Osteoblast (primary cell): ENCODE data around the gene LIX1. TPM values are rescaled to one million over a fixed set of nuclear protein-coding genes. Genes with fewer than 3 reads are reported as not detected.

ENCODE experiments used
- DNase-seq: peaks from one replicate; pipeline ENCODE4 v3.0.0; 2011; ENCODE audit warnings: low spot score, mixed read lengths; ENCODE audit not compliant: insufficient read length; ENCODE audit errors: missing footprints
- H2AFZ ChIP-seq: 2 replicates; pipeline ENCODE4 v1.6.0; 2011; ENCODE audit warnings: mild to moderate bottlenecking, low read length
- H3K27ac ChIP-seq: 2 replicates; pipeline ENCODE4 v1.5.1; 2011; ENCODE audit warnings: mild to moderate bottlenecking, low read depth, low read length, moderate library complexity
- H3K27me3 ChIP-seq: 2 replicates; pipeline ENCODE4 v1.6.0; 2012; ENCODE audit warnings: mild to moderate bottlenecking, control low read depth, inconsistent platforms, low read length, moderate library complexity; ENCODE audit not compliant: insufficient read depth
- H3K36me3 ChIP-seq: 2 replicates; pipeline ENCODE4 v1.5.1; 2011; ENCODE audit warnings: mild to moderate bottlenecking, low read length, control low read depth, moderate library complexity; ENCODE audit not compliant: insufficient read depth
- H3K4me1 ChIP-seq: 2 replicates; pipeline ENCODE4 v1.5.1; 2011; ENCODE audit warnings: mild to moderate bottlenecking, low read length, control low read depth, moderate library complexity; ENCODE audit not compliant: insufficient read depth
- H3K4me2 ChIP-seq: 2 replicates; pipeline ENCODE4 v1.6.0; 2011; ENCODE audit warnings: mild to moderate bottlenecking, low read length; ENCODE audit not compliant: insufficient read depth
- H3K4me3 ChIP-seq: fragments of 200-600 bp; sonication (generic); 3 replicates; pipeline ENCODE4 v1.5.1; 2012; ENCODE audit warnings: mild to moderate bottlenecking, low read length, inconsistent platforms; ENCODE audit not compliant: insufficient read depth
- H3K79me2 ChIP-seq: 2 replicates; pipeline ENCODE4 v1.6.0; 2012; ENCODE audit warnings: mild to moderate bottlenecking, low read length, control low read depth, inconsistent platforms; ENCODE audit not compliant: insufficient read depth
- H3K9me3 ChIP-seq: 2 replicates; pipeline ENCODE4 v1.5.1; 2011; ENCODE audit warnings: low read depth, low read length, control low read depth
- H4K20me1 ChIP-seq: 2 replicates; pipeline ENCODE4 v1.6.0; 2012; ENCODE audit warnings: mild to moderate bottlenecking, low read length, control low read depth; ENCODE audit not compliant: insufficient read depth
- CTCF ChIP-seq: IDR thresholded peaks from 2 replicates; pipeline ENCODE4 v1.5.1; 2011; ENCODE audit warnings: mild to moderate bottlenecking, low read depth, low read length, moderate library complexity; ENCODE audit errors: extremely low read depth
- total RNA-seq: library from RNA; depleted of rRNA; stranded (reverse); fragments of >200 nt; gene quantifications from 2 replicates; pipeline ENCODE4 v1.2.3, GENCODE V29; 2012

Gene LIX1
- total RNA-seq, 1 donor = not detected

- no peak for TF ChIP-seq CTCF
- Histone ChIP-seq H2AFZ (no peak overlapping the region), H3K36me3 (no peaks in the 10 kb centered on the region), H3K4me3 (no peak overlapping the region), H3K9me3 (no peaks in the 10 kb centered on the region), H3K27me3 (peaks cover 41% of the 10 kb centered on the region), H3K4me1 (no peaks in the 10 kb centered on the region), H3K4me2 (no peak overlapping the region), H3K79me2 (no peaks in the 10 kb centered on the region), H3K27ac (no peak overlapping the region), H4K20me1 (no peaks in the 10 kb centered on the region)
- no peak for DNase-seq
Observed at GRCh38 chr5:97124335-97124734, 18.1 kb downstream of the LIX1 start.

GRCh38 chr5:97121848-97122247 is 20.6 kb downstream of the LIX1 start:
- TF ChIP-seq CTCF = no peak

GRCh38 chr5:97120195-97120594 is 22.2 kb downstream of the LIX1 start:
- no peaks in the 10 kb centered on the region for H3K36me3 ChIP-seq
- no peak for DNase-seq
- H3K4me2 ChIP-seq = no peak overlapping the region
- no peaks in the 10 kb centered on the region for H3K9me3 ChIP-seq
- no peaks in the 10 kb centered on the region for H3K79me2 ChIP-seq
- H4K20me1 ChIP-seq = no peaks in the 10 kb centered on the region
- H3K27me3 ChIP-seq = peaks cover 33% of the 10 kb centered on the region
- no peak overlapping the region for H3K4me3 ChIP-seq
- TF ChIP-seq CTCF = no peak
- no peak overlapping the region for H3K27ac ChIP-seq
- H3K4me1 ChIP-seq = no peaks in the 10 kb centered on the region
- no peak overlapping the region for H2AFZ ChIP-seq

More at GRCh38 chr5:97121848-97122247, 20.6 kb downstream of the LIX1 start:
- Histone ChIP-seq H3K4me3 (no peak overlapping the region), H3K9me3 (no peaks in the 10 kb centered on the region), H3K79me2 (no peaks in the 10 kb centered on the region), H3K4me1 (no peaks in the 10 kb centered on the region), H4K20me1 (no peaks in the 10 kb centered on the region), H3K36me3 (no peaks in the 10 kb centered on the region), H3K4me2 (no peak overlapping the region), H2AFZ (no peak overlapping the region), H3K27ac (no peak overlapping the region), H3K27me3 (peaks cover 33% of the 10 kb centered on the region)
- DNase-seq = no peak

GRCh38 chr5:97119007-97119390 is 23.4 kb downstream of the LIX1 start:
- peaks cover 33% of the 10 kb centered on the region for H3K27me3 ChIP-seq
- no peak overlapping the region for H2AFZ ChIP-seq
- H4K20me1 ChIP-seq = no peaks in the 10 kb centered on the region
- H3K4me3 ChIP-seq = no peak overlapping the region
- H3K9me3 ChIP-seq = no peaks in the 10 kb centered on the region
- DNase-seq = no peak
- TF ChIP-seq CTCF = no peak
- H3K27ac ChIP-seq = no peak overlapping the region
- no peaks in the 10 kb centered on the region for H3K36me3 ChIP-seq
- H3K4me2 ChIP-seq = no peak overlapping the region
- no peaks in the 10 kb centered on the region for H3K79me2 ChIP-seq
- no peaks in the 10 kb centered on the region for H3K4me1 ChIP-seq
